Osteoblast (primary cell): ENCODE data around the gene NPBWR2. TPM values are rescaled to one million over a fixed set of nuclear protein-coding genes. Genes with fewer than 3 reads are reported as not detected.

Experiments used
- DNase-seq: peaks from one replicate; pipeline ENCODE4 v3.0.0; 2011; ENCODE audit warnings: low spot score, mixed read lengths; ENCODE audit not compliant: insufficient read length; ENCODE audit errors: missing footprints
- H2AFZ ChIP-seq: 2 replicates; pipeline ENCODE4 v1.6.0; 2011; ENCODE audit warnings: mild to moderate bottlenecking, low read length
- H3K27ac ChIP-seq: 2 replicates; pipeline ENCODE4 v1.5.1; 2011; ENCODE audit warnings: mild to moderate bottlenecking, low read depth, low read length, moderate library complexity
- H3K27me3 ChIP-seq: 2 replicates; pipeline ENCODE4 v1.6.0; 2012; ENCODE audit warnings: mild to moderate bottlenecking, control low read depth, inconsistent platforms, low read length, moderate library complexity; ENCODE audit not compliant: insufficient read depth
- H3K36me3 ChIP-seq: 2 replicates; pipeline ENCODE4 v1.5.1; 2011; ENCODE audit warnings: mild to moderate bottlenecking, low read length, control low read depth, moderate library complexity; ENCODE audit not compliant: insufficient read depth
- H3K4me1 ChIP-seq: 2 replicates; pipeline ENCODE4 v1.5.1; 2011; ENCODE audit warnings: mild to moderate bottlenecking, low read length, control low read depth, moderate library complexity; ENCODE audit not compliant: insufficient read depth
- H3K4me2 ChIP-seq: 2 replicates; pipeline ENCODE4 v1.6.0; 2011; ENCODE audit warnings: mild to moderate bottlenecking, low read length; ENCODE audit not compliant: insufficient read depth
- H3K4me3 ChIP-seq: fragments of 200-600 bp; sonication (generic); 3 replicates; pipeline ENCODE4 v1.5.1; 2012; ENCODE audit warnings: mild to moderate bottlenecking, low read length, inconsistent platforms; ENCODE audit not compliant: insufficient read depth
- H3K79me2 ChIP-seq: 2 replicates; pipeline ENCODE4 v1.6.0; 2012; ENCODE audit warnings: mild to moderate bottlenecking, low read length, control low read depth, inconsistent platforms; ENCODE audit not compliant: insufficient read depth
- H3K9me3 ChIP-seq: 2 replicates; pipeline ENCODE4 v1.5.1; 2011; ENCODE audit warnings: low read depth, low read length, control low read depth
- H4K20me1 ChIP-seq: 2 replicates; pipeline ENCODE4 v1.6.0; 2012; ENCODE audit warnings: mild to moderate bottlenecking, low read length, control low read depth; ENCODE audit not compliant: insufficient read depth
- small RNA-seq: library from RNA; depleted of rRNA; stranded (forward); fragments of <200 nt; gene quantifications from one replicate; pipeline ENCODE3, GENCODE V24; 2012
- total RNA-seq: library from RNA; depleted of rRNA; stranded (reverse); fragments of >200 nt; gene quantifications from 2 replicates; pipeline ENCODE4 v1.2.3, GENCODE V29; 2012
- TF ChIP-seq, protein P1 (sequence below): IDR thresholded peaks from 2 replicates; pipeline ENCODE4 v1.5.1; 2011; ENCODE audit warnings: mild to moderate bottlenecking, low read depth, low read length, moderate library complexity; ENCODE audit errors: extremely low read depth

NPBWR2 gene
- total RNA-seq, 1 donor: not detected

GRCh38 chr20:64055893-64056638 lies 51.3 kb downstream of the NPBWR2 start:
- Histone ChIP-seq H3K36me3 (no peaks in the 10 kb centered on the region), H3K9me3 (no peaks in the 10 kb centered on the region), H3K4me1 (peaks cover 27% of the 10 kb centered on the region), H2AFZ (no peak overlapping the region), H3K27me3 (no peaks in the 10 kb centered on the region), H4K20me1 (peaks cover 3% of the 10 kb centered on the region), H3K27ac (no peak overlapping the region), H3K4me3 (no peak overlapping the region), H3K79me2 (no peaks in the 10 kb centered on the region), H3K4me2 (no peak overlapping the region)
- TF ChIP-seq, protein P1, sequence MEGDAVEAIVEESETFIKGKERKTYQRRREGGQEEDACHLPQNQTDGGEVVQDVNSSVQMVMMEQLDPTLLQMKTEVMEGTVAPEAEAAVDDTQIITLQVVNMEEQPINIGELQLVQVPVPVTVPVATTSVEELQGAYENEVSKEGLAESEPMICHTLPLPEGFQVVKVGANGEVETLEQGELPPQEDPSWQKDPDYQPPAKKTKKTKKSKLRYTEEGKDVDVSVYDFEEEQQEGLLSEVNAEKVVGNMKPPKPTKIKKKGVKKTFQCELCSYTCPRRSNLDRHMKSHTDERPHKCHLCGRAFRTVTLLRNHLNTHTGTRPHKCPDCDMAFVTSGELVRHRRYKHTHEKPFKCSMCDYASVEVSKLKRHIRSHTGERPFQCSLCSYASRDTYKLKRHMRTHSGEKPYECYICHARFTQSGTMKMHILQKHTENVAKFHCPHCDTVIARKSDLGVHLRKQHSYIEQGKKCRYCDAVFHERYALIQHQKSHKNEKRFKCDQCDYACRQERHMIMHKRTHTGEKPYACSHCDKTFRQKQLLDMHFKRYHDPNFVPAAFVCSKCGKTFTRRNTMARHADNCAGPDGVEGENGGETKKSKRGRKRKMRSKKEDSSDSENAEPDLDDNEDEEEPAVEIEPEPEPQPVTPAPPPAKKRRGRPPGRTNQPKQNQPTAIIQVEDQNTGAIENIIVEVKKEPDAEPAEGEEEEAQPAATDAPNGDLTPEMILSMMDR: no peak
- no peak for DNase-seq

DNA sequence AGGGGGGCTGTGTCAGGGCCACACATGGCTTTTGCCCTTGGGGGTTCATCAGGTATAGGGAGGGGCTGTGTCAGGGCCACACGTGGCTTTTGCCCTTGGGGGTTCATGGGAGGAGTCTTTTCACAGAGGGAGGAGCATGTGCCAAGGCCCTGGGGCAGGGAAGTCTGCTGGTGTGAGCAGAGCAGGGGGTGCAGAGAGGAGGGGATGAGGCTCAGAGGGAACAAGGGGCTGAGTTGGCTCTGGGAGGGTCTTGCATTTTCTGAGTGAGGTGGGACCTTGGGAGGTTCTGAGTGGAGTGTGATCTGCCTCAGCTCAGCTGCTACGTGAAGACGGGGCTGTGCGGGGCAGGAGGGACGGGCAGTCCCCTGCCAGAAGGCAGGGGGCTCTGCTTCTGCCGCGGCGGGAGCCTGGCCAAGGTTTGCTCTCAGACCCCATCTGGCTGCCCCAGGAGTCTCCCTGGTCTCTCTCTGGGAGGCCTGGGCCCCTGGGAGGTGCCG lies 51.9 kb downstream of the NPBWR2 start:
- Histone ChIP-seq H4K20me1 (peaks cover 3% of the 10 kb centered on the region), H3K4me3 (no peak overlapping the region), H3K9me3 (no peaks in the 10 kb centered on the region), H3K27me3 (peaks cover 3% of the 10 kb centered on the region), H2AFZ (no peak overlapping the region), H3K4me2 (no peak overlapping the region), H3K4me1 (peaks cover 27% of the 10 kb centered on the region), H3K27ac (no peak overlapping the region), H3K79me2 (no peaks in the 10 kb centered on the region), H3K36me3 (no peaks in the 10 kb centered on the region)
- TF ChIP-seq, protein P1: no peak
- DNase-seq: no peak

GRCh38 chr20:64053841-64054661 lies 53.3 kb downstream of the NPBWR2 start:
- H4K20me1 ChIP-seq: peaks cover 3% of the 10 kb centered on the region
- no peaks in the 10 kb centered on the region for H3K79me2 ChIP-seq
- H3K27me3 ChIP-seq: peaks cover 9% of the 10 kb centered on the region
- H3K4me3 ChIP-seq: no peak overlapping the region
- H3K27ac ChIP-seq: no peak overlapping the region
- TF ChIP-seq, protein P1: peak; percentile 46
- H3K36me3 ChIP-seq: no peaks in the 10 kb centered on the region
- no peaks in the 10 kb centered on the region for H3K9me3 ChIP-seq
- H3K4me1 ChIP-seq: peaks cover 27% of the 10 kb centered on the region
- DNase-seq: peak; percentile 96
- peak overlapping the region; percentile 29 for H2AFZ ChIP-seq
- no peak overlapping the region for H3K4me2 ChIP-seq

Small RNA genes within 50 kb of the gene (small RNA-seq; reads per million reads assigned to genes)
- not detected for gene AL355803.1
- 0.45 reads per million for gene MIR6813

Other genes with a start within 250 kb of the NPBWR2 start
- gene ABHD16B, start 246.1 kb downstream of the NPBWR2 start, total RNA-seq: not detected in 2 replicates
- 99.6 and 115 TPM in 2 replicates for gene TPD52L2, start 242.3 kb downstream of the NPBWR2 start, total RNA-seq
- 41.5 and 53.9 TPM in 2 replicates for gene DNAJC5, start 212.4 kb downstream of the NPBWR2 start, total RNA-seq
- gene UCKL1, start 151.1 kb downstream of the NPBWR2 start, total RNA-seq: 21.0 and 23.9 TPM in 2 replicates
- gene ZNF512B, start 137.6 kb downstream of the NPBWR2 start, total RNA-seq: 12.1 and 14.5 TPM in 2 replicates
- 0.59 and 1.4 TPM in 2 replicates for gene SAMD10, start 127.9 kb downstream of the NPBWR2 start, total RNA-seq
- 47.1 and 56.1 TPM in 2 replicates for gene PRPF6, start 126.4 kb downstream of the NPBWR2 start, total RNA-seq
- gene C20orf204, start 71.4 kb downstream of the NPBWR2 start, total RNA-seq: 0.59 and 1.1 TPM in 2 replicates
- under 0.01 TPM in 2 replicates for gene SOX18, start 57.9 kb downstream of the NPBWR2 start, total RNA-seq
- 28.9 and 31.5 TPM in 2 replicates for gene TCEA2, start 44.4 kb downstream of the NPBWR2 start, total RNA-seq
- gene RGS19, start 28.0 kb downstream of the NPBWR2 start, total RNA-seq: 5.3 and 6.9 TPM in 2 replicates
- gene OPRL1, start 27.5 kb downstream of the NPBWR2 start, total RNA-seq: 0.59 and 0.72 TPM in 2 replicates
- 0.72 TPM in 1 of 2 replicates, not detected in the other for gene LKAAEAR1, start 23.2 kb downstream of the NPBWR2 start, total RNA-seq
- gene MYT1, start 56.9 kb upstream of the NPBWR2 start, total RNA-seq: not detected in 2 replicates
- gene PCMTD2, start 148.2 kb upstream of the NPBWR2 start, total RNA-seq: 51.0 and 59.4 TPM in 2 replicates